Colon (tissue), 2 donors: ENCODE data around the gene PPP4R3A.
"Not testable (repeated sequence)": the region's sequence is repeated elsewhere in the genome, so short reads cannot be mapped to it uniquely, and the experiment has no call there.

Experiments used
- FAIRE-seq: peaks from 2 replicates; lab custom pipeline; 2012; peaks lifted over from hg19 to GRCh38; lab: Jason Lieb, UNC
- donor health status: control.
- donor health status: control.

Gene PPP4R3A

DNA sequence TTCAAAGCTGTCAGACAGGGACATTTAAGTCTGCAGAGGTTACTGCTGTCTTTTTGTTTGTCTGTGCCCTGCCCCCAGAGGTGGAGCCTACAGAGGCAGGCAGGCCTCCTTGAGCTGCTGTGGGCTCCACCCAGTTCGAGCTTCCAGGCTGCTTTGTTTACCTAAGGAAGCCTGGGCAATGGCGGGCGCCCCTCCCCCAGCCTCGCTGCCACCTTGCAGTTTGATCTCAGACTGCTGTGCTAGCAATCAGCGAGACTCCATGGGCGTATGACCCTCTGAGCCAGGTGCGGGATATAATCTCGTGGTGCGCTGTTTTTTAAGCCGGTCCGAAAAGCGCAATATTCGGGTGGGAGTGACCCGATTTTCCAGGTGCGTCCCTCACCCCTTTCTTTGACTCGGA is 73.8 kb downstream of the PPP4R3A start:
- FAIRE-seq, result not testable (repeated sequence)

DNA sequence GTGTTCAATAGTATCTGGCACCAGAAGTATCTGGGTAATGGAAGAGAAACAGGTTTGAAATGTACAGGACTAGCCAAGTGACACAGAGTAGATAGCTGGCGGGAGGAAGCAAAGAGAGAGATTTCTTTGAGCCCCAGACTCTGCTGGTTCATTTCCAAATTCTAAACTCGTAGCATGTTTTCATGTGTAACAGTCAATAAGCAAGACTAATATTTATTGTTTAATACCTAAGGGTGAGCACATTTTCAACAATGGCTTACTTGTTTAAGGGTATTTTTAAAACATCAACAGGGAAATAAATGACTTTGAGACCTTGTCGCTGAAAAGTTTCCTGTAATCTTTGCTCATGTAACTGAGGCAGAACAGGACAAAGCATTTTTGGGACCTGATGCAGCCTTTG is 80.7 kb downstream of the PPP4R3A start:
- FAIRE-seq, result no peak

DNA sequence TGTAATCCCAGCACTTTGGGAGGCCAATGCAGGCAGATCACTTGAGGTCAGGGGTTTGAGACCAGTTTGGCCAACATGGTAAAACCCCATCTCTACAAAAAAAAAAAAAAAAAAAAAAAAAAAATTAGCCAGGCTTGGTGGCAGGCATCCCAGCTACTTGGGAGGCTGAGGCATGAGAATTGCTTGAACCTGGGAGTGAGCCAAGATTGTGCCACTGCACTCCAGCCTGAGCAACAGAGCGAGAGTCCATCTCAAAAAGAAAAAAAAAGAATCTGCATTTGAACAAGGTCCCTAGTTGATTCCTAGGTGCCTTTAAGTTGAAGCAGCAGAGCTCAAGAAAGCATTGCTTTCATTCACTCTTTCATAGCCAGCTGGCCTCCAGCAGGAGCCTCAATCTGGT is 81.2 kb downstream of the PPP4R3A start:
- FAIRE-seq, result not testable (repeated sequence)

DNA sequence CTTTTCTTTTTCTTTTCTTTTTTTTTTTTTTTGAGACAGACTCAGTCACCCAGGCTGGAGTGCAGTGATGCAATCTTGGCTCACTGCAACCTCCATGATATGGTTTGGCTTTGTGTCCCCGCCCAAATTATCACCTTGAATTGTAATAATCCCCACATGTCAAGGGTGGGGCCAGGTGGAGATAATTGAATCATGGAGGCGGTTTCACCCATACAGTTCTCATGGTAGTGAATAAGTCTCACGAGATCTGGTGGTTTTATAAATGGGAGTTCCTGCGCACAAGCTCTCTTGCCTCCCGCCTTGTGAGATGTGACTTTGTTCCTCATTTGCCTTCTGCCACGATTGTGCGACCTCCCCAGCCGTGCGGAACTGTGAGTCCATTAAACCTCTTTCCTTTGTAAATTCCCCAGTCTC is 84.6 kb downstream of the PPP4R3A start:
- FAIRE-seq, result not testable (repeated sequence)

DNA sequence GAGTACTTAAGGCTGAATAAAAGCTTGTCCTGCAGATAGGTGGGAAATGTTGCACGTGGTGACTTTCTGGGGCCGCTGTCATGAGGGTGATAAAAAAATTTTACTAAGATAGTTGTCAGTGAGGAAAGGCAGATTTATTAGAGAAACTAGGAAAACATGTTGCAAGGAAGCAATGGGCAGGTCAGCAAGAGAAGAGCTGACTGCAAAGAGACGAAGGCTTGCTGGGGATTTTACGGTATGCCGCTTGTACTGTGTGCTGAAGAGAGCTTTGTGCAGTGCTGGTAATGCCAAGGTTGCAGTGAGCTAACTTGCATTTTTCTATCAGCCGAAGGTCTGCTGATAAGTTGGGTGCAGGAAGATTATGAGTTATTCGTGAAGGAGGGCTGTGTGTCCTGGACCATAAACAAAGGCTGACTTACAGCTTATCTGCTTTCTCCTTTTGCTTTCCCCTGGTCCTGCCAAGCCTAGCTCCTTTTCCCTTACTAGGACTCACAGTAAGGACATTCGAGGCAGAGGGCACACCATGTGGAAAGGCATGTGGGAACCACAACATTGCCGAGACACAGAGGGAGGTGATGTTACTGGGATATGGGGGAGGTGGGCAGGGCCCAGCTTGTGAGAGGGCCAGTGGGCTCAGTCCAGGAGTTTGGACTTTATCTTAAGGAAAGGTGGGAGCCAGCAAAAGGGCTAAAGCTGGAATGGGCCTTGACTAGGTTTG is 85.1 kb downstream of the PPP4R3A start:
- FAIRE-seq, result no peak

DNA sequence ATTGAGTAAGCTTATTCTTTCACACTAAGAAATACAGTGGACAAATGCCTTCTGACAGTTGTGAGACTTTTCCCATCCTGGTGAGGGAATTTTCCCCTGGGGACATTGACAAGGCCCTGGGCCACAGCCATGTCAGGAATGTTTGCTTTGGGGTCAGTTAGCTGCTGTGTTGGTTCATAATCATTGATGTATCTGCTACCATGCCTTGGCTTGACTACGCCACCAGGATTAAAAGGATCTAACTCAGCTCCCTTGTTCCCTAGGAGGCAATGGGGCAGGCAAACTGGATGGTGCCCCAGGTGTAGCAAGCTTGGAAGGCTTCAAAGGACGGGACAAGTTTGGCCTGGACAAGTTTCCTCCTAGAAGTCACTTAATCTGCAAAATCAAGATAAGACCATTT is 89.4 kb downstream of the PPP4R3A start:
- FAIRE-seq, result no peak

DNA sequence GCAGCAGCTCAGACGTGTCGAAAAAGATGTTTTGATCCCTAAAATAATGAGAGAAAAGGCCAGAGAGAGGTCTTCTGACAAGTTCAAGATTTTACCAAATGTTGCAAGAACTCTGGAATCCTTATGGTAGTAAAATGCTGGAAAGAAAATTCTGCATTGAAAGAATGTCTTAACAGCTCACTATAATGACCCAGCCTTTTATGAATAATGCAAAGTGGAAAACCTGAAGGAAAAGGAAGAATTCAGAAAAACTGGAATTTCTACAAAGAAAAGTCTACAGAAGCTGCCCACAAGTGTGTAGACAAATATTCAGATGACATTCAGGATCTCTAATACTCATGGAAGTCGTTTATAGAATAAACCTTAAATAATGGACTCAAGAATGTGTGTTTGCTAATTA is 90.7 kb downstream of the PPP4R3A start:
- FAIRE-seq, result no peak

DNA sequence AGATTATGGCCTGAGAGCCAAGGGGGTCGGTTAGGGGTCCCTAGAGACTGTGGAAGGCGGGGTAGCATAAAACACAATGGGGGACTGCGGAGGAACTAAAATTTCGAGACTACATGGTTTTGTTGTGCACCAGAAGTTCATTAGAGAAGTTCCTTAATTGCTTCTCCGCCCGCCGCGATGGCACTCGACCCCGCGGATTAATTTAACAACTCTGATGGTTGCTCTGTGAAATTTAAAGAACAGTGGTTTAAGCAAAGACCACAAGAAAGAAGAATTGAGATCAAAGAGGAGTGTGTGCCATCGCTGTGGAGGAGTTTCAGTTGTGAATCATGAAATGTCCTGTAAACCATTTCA is 91.1 kb downstream of the PPP4R3A start:
- FAIRE-seq, result no peak

DNA sequence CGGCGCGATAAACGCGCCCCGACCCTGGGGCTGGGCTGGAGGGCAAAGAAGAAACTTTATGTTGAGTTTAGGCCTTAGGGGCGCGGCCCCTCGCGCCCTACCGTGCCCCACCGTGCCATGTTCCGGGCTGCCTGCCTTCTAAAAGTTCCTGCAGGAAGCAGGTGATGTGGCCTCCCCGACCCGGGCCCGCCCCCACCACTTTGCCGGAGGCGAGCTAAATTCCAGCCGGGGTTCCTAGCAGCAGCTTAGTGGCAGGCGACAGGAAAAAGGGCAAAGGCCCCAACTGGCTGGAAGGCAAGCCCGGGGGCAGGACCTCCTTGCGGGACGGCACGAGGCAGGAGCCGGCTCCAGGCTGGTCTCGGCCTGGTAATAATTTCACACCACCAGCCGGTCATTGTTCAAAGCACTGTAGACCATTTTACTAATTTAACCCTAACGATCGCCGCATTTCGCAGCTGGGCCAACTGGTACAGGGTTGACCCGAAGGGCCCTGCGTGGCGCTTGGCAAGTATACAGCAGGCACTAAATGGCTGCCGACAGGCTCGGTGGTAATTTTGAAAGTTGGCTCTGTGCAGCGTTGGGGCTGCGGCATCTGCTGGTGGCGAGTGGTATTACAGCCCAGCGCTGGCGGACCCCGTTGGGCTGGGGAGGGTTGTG is 91.6 kb downstream of the PPP4R3A start:
- no peak for FAIRE-seq

DNA sequence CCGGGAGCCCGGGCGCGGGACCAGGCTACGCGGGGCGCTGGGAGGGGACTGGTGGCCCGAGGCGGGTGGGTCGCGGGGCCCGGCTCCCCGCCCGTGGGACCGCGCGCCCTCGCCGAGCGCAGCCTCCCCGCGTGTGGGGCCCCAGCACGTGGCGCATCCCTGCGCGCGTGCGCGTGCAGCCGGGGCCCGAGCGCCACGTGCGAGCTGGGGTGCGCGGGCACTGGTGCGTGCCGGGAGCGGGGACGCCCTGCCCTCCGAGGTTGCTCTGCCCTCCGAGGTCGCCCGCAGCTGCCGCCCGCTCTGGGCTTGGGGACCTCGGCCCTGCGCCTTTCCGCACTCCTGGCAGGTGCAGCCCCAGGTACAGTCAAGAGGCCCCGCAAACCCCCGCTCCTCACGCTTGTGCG is 92.1 kb downstream of the PPP4R3A start:
- no peak for FAIRE-seq

DNA sequence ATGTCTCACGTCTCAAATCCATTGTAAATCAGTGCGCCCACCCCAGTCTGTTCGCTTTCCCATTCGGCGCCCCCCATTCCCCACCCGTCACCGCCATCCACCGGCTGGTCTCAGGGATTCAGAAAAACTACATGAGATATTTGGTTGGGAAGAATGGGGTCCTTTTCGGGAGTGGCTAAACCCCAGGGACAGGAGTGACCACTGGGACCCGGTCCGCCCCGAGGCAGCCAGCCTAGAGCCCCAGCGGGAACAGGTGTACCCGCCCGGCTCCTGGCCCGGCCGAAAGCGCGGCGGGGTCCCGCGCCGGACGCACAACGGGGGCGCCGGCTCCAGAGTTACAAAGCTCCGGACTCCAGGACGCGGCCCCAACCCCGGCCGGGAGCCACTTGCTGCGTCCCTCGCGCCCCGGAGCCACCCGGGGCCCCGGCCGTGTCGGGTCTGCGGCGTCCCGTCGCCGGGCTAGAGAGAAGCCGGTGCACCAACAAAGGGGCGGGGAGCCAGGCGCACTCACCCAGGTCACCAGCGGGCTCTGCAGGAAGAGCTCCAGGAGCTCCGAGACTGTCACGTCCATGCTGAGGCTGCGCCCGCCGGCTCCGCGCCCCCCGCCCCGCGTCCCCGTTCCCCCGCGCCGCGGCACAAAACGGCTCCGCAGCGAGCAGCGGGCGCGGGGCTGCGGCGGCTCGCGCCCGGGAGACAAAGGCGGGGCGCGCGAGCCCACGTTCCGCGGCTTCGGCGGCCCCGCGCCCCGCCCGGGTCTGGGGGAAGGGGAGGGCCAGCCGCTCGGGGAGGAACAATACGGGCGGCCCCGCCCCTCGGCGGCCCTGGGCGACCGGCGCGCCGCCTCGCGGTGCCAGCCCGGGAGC is 92.8 kb downstream of the PPP4R3A start, which contains the start of gene CCDC88C:
Gene CCDC88C (minus strand): TSS at position 701 of the 863 bp plus-strand sequence. CDS start 130 bp downstream, at position 571.
- FAIRE-seq, result no peak

DNA sequence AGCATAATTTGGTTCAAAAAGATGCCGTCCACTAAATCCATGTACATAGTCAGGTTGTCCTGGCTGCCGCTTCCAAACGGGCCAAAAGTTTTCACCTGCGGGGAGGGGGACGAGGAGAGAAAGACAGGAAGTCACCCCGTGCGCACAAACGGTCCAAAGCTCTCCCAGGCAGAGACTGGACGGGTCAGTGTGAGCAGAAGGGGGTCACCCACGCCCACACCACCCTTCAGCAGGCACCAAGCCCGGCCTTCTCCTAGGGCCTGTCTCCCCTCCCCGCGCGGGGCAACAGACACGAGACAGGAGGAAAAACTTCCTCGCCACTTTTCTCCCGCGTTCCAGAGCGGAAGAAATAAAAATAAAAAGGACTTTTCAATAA is 93.4 kb downstream of the PPP4R3A start:
- no peak for FAIRE-seq

DNA sequence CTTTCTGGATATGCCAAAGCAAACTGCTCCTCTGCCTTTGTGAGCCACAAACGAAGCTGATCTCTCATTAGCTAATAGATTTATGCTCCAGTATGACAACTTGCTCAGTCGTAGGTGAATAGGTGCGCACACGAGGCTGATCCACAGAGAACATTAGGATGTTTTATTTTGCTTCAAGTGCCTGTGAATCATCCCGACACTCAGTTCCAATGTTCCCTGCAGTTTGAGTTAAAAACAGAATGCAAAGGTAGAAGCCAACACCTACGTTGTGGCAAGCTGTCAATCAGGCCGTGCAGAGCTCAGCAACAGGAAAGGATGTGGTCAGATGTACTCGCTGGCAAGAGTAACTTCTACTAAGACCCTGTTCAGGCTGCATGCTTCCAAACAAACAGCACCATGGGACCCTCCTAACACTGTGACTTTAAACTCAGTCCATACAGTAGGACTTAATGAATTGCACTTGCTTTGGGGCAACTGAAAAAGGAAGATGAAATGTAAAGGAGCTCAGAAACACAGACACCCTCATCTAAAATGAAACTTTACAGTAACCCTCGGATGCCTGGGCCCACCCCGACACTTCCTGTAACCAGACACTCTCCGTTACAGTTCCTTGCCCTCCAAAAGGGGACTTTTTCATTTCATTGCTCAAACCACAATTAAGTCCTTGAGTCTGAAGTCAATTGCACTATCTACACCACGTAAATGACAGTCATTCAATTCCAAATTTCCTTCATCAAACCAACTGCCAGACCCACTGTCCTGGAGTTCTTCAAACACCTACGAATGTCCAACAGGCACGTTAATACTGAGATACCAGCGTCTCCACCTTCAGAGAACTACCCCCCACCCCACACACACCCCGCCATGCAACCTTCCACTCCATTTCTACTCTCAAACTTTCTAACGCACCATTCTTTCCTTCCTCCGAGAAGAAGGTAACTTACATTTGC is 94.0 kb downstream of the PPP4R3A start:
- FAIRE-seq, result no peak

DNA sequence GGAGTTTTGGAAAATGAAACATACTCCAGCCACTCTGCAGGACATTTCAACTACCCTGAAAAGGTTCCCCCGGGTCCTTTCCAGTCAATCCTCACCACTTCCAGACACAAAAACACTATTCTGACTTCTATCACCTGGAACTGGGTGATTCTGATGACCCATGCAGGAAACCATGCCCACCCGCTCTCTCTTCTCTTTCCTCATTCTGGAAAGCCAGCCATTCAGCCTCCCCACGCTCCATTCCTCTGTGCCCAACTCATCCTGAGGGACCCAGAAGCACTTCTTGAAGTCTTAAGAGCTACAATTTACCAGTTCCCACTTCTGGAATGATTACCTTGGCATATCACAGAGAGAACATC is 95.7 kb downstream of the PPP4R3A start:
- no peak for FAIRE-seq

DNA sequence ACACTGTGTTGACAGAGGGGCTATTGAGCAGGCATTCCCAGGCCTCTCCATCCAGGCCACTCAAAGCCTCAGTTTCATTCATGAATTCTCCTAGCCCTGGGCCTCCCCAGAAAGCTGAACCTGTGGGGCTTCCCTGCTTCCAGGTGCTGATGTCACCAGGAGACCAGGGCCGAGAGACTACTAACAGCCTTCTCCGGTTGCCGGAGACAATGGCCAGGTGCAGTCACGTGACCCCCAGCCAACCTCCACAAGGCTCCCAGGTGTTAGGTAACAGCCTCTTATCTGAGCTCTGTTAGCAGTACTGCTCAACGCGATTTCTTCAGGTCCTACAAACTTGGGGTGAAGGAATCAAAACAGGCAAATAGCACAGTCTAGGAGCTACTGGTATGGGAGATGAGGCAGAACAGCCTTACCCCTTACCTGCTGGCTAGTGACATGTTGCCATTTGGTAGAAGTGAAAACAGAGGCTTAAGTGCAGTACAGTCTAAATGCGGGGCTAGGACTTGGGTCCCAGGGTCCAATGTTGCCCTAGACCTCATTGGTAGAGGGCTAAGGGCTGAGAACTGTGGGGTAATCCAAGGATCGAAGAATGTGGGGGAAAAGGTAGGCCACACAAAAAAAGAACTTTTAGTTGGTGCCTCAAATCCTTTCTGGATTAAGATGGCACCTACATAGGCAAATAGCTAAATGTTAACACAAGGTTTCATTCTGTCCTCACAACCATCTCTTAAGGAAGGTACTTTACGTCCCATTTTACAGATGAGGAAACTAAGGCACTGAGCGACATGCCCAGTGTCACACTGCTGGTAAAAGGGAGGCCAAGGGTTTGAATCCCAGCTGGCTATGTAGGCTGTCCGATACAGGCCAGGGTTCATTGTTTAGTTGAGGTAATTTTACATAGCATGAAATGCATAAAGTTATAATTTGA is 96.3 kb downstream of the PPP4R3A start:
- FAIRE-seq, result no peak

DNA sequence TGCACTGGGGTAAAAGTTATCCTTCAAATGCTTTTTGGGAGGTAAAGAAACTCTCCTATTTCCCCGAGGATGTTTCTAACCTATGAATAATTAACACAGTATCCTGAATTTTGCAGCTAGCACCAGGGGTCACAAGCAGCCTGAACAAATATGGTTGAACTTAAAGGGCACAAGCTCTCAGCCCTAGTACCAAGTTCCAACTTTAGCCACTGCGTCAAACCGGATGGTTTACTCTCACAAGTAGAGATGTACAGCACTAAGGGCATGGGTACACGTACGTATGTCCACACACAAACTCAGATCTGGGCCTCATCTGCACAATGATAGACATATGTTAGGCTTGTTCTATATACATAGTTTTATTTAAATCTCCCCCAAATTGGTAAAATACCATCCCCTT is 97.2 kb downstream of the PPP4R3A start:
- no peak for FAIRE-seq

DNA sequence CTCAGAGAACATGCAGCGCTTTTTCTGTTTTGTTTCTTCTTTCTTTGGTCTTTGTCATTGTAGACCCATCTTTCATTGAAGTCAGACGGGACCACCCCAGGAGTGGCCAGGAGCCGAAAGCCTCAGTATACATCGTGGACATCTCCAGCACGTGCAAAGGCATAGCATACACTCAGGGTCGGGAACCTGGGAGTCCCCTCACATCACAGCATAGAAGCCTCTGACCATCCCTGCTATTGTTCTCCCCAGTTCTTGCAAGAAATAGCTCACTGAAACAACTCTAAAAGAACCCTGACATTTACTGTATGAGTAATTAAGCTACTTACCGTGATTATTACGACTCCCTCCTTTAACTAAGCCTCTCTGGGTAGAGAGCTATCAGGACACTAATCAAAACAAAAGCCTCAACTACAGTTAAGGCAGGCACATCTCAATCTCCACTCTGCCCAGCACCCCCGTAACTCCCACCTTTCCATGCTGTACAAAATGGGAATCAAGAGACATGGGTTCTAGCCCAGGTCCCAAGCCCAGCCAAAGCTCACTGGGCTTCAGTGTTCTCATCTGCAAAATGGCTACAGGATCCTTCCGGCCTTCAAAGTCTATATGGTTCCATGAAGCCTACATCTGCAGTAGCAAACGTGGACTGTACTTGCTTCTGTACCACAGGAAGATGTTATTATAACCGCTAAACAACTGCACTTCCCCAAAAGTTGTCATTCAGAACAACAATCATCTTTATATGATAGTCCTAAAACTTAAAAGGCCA is 99.2 kb downstream of the PPP4R3A start:
- FAIRE-seq, result no peak

DNA sequence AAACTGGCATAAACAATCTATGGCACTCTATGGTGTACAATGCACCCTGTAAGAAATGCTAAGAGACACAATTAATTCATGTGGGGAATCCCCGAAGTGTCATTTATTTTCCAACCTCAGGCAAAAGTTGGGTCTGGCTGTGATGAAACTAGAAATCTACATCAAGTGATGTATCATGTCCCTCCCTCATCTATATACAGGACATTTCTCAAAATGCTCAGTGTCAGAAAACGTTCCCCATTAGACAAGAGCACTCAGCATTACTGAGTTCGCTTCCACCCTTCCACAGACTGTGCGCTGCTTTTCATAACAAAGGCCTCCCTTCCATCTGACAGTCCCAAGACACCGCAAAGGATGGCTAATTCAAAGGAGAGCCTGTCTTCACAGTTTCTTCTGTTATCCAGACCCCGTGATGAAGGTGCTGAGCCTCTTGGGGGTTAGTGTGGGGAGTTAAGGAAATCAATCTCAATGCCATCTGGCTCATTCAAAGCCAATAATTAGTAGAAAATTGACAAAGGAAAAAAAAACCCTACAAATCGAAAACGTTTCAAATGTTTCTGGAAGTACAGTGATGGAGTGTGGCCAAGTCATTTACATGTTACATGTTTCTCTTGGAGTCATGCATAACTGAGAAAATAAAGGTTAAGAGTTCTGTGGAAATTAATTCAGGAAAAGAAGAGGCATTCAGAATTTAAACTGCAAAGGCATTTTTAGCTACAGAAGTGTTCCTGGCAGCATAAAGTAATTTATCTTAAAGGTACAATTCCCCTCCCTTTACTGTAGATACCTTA is 100.0 kb downstream of the PPP4R3A start:
- FAIRE-seq, result no peak

DNA sequence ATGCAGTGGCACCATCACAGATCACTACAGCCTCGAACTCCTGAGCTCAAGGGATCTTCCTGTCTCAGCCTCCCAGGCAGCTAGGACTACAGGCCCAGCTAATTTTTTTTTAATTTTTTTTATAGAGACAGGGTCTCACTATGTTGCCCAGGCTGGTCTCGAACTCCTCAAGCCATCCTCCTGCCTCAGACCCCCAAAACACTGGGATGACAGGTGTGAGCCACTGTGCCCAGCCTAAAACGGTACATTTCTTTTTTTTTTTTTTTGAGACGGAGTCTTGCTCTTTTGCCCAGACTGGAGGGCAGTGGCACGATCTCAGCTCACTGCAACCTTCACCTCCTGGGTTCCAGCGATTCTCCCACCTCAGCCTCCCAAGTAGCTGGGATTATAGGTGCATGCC is 100.9 kb downstream of the PPP4R3A start:
- not testable (repeated sequence) for FAIRE-seq
